Measurements from ENCODE around the gene ADGRD1. TPM values are rescaled to one million over a fixed set of nuclear protein-coding genes. Genes with fewer than 3 reads are reported as not detected.

Gene ADGRD1
- total RNA-seq, 2 experiments from 2014 or later: 0.27 to 0.65 TPM

- Mint-ChIP-seq H3K9me3 (peaks cover 16% of the 10 kb centered on the region), H3K4me1 (ENCODE audit: low read depth) (no peaks in the 10 kb centered on the region), H3K36me3 (ENCODE audit: low read depth) (peaks cover 3% of the 10 kb centered on the region), H3K27ac (no peak overlapping the region), H3K27me3 (peaks cover 20% of the 10 kb centered on the region), H3K4me3 (no peak overlapping the region)
- ATAC-seq: no peak
- POLR2A ChIA-PET: no interaction called here
- CTCF ChIA-PET: no interaction called here
- DNase-seq: no peak
- TF ChIP-seq CTCF (IDR thresholded peaks at IDR 0.05): no peak
- intact Hi-C loops (cut with micrococcal nuclease): no loop called here
These were observed 221.2 kb downstream of the ADGRD1 start for GRCh38 chr12:131174901-131175300.

GRCh38 chr12:131176266-131176665 is 222.6 kb downstream of the ADGRD1 start:
- ATAC-seq: no peak
- DNase-seq: no peak
- H3K4me3 Mint-ChIP-seq: no peak overlapping the region
- H3K27ac Mint-ChIP-seq: no peak overlapping the region
- intact Hi-C loops (cut with micrococcal nuclease): no loop called here
- CTCF ChIA-PET: no interaction called here
- no peak for TF ChIP-seq CTCF (IDR thresholded peaks at IDR 0.05)
- H3K4me1 Mint-ChIP-seq (ENCODE audit: low read depth): no peaks in the 10 kb centered on the region
- peaks cover 17% of the 10 kb centered on the region for H3K27me3 Mint-ChIP-seq
- peaks cover 16% of the 10 kb centered on the region for H3K9me3 Mint-ChIP-seq
- H3K36me3 Mint-ChIP-seq (ENCODE audit: low read depth): peaks cover 3% of the 10 kb centered on the region
- POLR2A ChIA-PET: interaction anchor here (0.6 kb wide), 1 partner anchor 20 kb away, joined by 3 read pairs; no protein-coding TSS in a partner anchor

- H3K4me1 Mint-ChIP-seq (ENCODE audit: low read depth): no peaks in the 10 kb centered on the region
- no peak overlapping the region for H3K4me3 Mint-ChIP-seq
- CTCF ChIA-PET: interaction anchor here (1.3 kb wide), 1 partner anchor 72 kb away, joined by 3 read pairs; no protein-coding TSS in a partner anchor
- no peak for ATAC-seq
- peaks cover 16% of the 10 kb centered on the region for H3K9me3 Mint-ChIP-seq
- no peak overlapping the region for H3K27ac Mint-ChIP-seq
- no peak for DNase-seq
- TF ChIP-seq CTCF (IDR thresholded peaks at IDR 0.05): no peak
- intact Hi-C loops (cut with micrococcal nuclease): no loop called here
- POLR2A ChIA-PET: no interaction called here
- peaks cover 3% of the 10 kb centered on the region for H3K36me3 Mint-ChIP-seq (ENCODE audit: low read depth)
- peaks cover 17% of the 10 kb centered on the region for H3K27me3 Mint-ChIP-seq
These were observed 223.2 kb downstream of the ADGRD1 start for GRCh38 chr12:131176926-131177325.

- intact Hi-C loops (cut with micrococcal nuclease): no loop called here
- CTCF ChIA-PET: interaction anchor here (1.3 kb wide), 2 partner anchors 46 to 73 kb away, joined by 3 to 4 read pairs; no protein-coding TSS in a partner anchor
- H3K4me3 Mint-ChIP-seq: no peak overlapping the region
- H3K27me3 Mint-ChIP-seq: peaks cover 17% of the 10 kb centered on the region
- H3K9me3 Mint-ChIP-seq: peaks cover 16% of the 10 kb centered on the region
- POLR2A ChIA-PET: no interaction called here
- TF ChIP-seq CTCF (IDR thresholded peaks at IDR 0.05): no peak
- DNase-seq: no peak
- no peak for ATAC-seq
- no peak overlapping the region for H3K27ac Mint-ChIP-seq
- peaks cover 3% of the 10 kb centered on the region for H3K36me3 Mint-ChIP-seq (ENCODE audit: low read depth)
- H3K4me1 Mint-ChIP-seq (ENCODE audit: low read depth): no peaks in the 10 kb centered on the region
These were observed 223.9 kb downstream of the ADGRD1 start for GRCh38 chr12:131177599-131177998.

- ChIA-PET POLR2A (no interaction called here), CTCF (no interaction called here)
- Mint-ChIP-seq H3K4me3 (no peak overlapping the region), H3K4me1 (ENCODE audit: low read depth) (no peaks in the 10 kb centered on the region), H3K36me3 (ENCODE audit: low read depth) (no peaks in the 10 kb centered on the region), H3K27me3 (peaks cover 2% of the 10 kb centered on the region), H3K9me3 (peaks cover 7% of the 10 kb centered on the region), H3K27ac (no peak overlapping the region)
- intact Hi-C loops (cut with micrococcal nuclease): no loop called here
- ATAC-seq (no peak), DNase-seq (no peak)
- no peak for TF ChIP-seq CTCF (IDR thresholded peaks at IDR 0.05)
These were observed 233.9 kb downstream of the ADGRD1 start for GRCh38 chr12:131187602-131188001.
